Neural progenitor cell (in vitro differentiated cells): Measurements from ENCODE around the gene COG8.

Experiments used
- EZH2 ChIP-seq: fragments of 200-600 bp; sonication (generic); IDR thresholded peaks from 2 replicates; pipeline ENCODE4 v1.6.1; 2017; ENCODE audit warnings: antibody characterized with exemption, mild to moderate bottlenecking, moderate library complexity
- EZH2phosphoT487 ChIP-seq: fragments of 200-600 bp; sonication (generic); IDR thresholded peaks from 2 replicates; pipeline ENCODE4 v1.6.1; 2017; ENCODE audit warnings: antibody characterized with exemption
- TF ChIP-seq, protein P1 (sequence below): fragments of 200-600 bp; sonication (generic); IDR thresholded peaks from 2 replicates; pipeline ENCODE4 v1.5.1; 2017; ENCODE audit warnings: antibody characterized with exemption, mild to moderate bottlenecking

DNA sequence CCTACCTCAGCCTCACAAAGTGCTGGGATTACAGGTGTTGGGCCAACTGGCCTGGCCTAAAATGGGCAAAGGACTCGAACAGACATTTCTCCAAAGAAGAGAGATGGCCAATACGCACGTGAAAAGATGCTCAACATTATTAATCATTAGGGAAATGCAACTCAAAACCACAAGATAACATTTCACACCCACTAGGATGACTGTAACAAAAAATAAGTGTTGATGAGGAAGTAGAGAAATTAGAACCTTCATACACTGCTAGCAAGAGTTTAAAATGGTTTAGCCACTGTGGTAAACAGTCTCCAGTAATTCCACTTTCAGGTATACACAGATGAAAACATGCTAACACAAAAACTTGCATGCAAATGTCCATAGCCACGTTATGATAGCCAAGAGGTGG lies 6.6 kb upstream of the COG8 start:
- TF ChIP-seq, protein P1, sequence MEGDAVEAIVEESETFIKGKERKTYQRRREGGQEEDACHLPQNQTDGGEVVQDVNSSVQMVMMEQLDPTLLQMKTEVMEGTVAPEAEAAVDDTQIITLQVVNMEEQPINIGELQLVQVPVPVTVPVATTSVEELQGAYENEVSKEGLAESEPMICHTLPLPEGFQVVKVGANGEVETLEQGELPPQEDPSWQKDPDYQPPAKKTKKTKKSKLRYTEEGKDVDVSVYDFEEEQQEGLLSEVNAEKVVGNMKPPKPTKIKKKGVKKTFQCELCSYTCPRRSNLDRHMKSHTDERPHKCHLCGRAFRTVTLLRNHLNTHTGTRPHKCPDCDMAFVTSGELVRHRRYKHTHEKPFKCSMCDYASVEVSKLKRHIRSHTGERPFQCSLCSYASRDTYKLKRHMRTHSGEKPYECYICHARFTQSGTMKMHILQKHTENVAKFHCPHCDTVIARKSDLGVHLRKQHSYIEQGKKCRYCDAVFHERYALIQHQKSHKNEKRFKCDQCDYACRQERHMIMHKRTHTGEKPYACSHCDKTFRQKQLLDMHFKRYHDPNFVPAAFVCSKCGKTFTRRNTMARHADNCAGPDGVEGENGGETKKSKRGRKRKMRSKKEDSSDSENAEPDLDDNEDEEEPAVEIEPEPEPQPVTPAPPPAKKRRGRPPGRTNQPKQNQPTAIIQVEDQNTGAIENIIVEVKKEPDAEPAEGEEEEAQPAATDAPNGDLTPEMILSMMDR: no peak
- TF ChIP-seq EZH2: no peak
- no peak for TF ChIP-seq EZH2phosphoT487
